ENCODE results near the gene PCGF3. TPM values are rescaled to one million over a fixed set of nuclear protein-coding genes. Genes with fewer than 3 reads are reported as not detected.

The PCGF3 gene
- total and polyA plus RNA-seq, 10 of the 15 experiments (the other 5 are each of a cell fraction or from before 2014, with no cell fraction given) = 2.2 to 43.8 (median 15.9) TPM

GRCh38 chr4:790466-790820, 84.8 kb downstream of the PCGF3 start:
- Histone ChIP-seq H3K9ac (ENCODE audit: control insufficient read depth, insufficient read depth, low read length) (no peak overlapping the region), H3K27me3 (replicated peaks in 1 of 2; ENCODE audit: control insufficient read depth in 2 of 2, insufficient read depth in 2 of 2, low read length in 1 of 2) (peaks cover 2 to 4% of the 10 kb centered on the region in 2 experiments; a peak in 2 of 4 replicates), H3K79me2 (ENCODE audit: control insufficient read depth, insufficient read depth, low read length) (no peaks in the 10 kb centered on the region), H3K27ac (ENCODE audit: control insufficient read depth, insufficient read depth) (no peak overlapping the region), H3K4me3 (no peak overlapping the region), H3K36me3 (ENCODE audit: control insufficient read depth in 2 of 2, insufficient read depth in 2 of 2, low read length in 1 of 2) (no peaks in the 10 kb centered on the region), H4K20me1 (ENCODE audit: control insufficient read depth, insufficient read depth) (no peaks in the 10 kb centered on the region), H3K4me1 (ENCODE audit: control insufficient read depth, insufficient read depth, low read length) (peaks cover 40% of the 10 kb centered on the region), H3K4me2 (ENCODE audit: control insufficient read depth, insufficient read depth) (no peak overlapping the region), H3K9me3 (replicated peaks; ENCODE audit: control insufficient read depth, insufficient read depth, low read length) (no peaks in the 10 kb centered on the region), H2AFZ (ENCODE audit: control insufficient read depth, low read depth, low read length) (no peak overlapping the region)
- ChIA-PET POLR2A (no interaction called here), SMC1A (ENCODE audit: uncharacterized antibody, unreplicated experiment) (no interaction called here), CTCF (no interaction called here), RAD21 (ENCODE audit: unreplicated experiment) (no interaction called here)
- no TSS peak for BruUV-seq (replicated peaks)
- in situ Hi-C loops (cut with MboI) (no loop called here), intact Hi-C loops (cut with micrococcal nuclease; ENCODE audit: unreplicated experiment) (no loop called here)
- FAIRE-seq = no peak
- no peak for ATAC-seq
- DNase-seq (ENCODE audit: low read depth, low spot score) = no peak
- 37% methylated on average over 8 of the region's 8 CpGs for WGBS (ENCODE audit: insufficient coverage, insufficient replicate concordance, low lambda C conversion rate, missing lambda C conversion rate)
- TF ChIP-seq FOS (IDR thresholded peaks at IDR 0.05; ENCODE audit: borderline replicate concordance, extremely low read depth, insufficient read length) (no peak), ZSCAN29 (IDR thresholded peaks at IDR 0.05) (no peak), CBX3 (IDR thresholded peaks at IDR 0.05; ENCODE audit: borderline replicate concordance, low read depth) (no peak), TCF7 (IDR thresholded peaks at IDR 0.05; ENCODE audit: borderline replicate concordance) (no peak), STAT1 (conservative IDR thresholded peaks at IDR 0.05) (no peak), SUPT20H (IDR thresholded peaks at IDR 0.05; ENCODE audit: borderline replicate concordance, control insufficient read depth, low read depth, low read length) (no peak), MYC (IDR thresholded peaks at IDR 0.05; ENCODE audit: insufficient read depth, insufficient read length, insufficient replicate concordance, low read length, severe bottlenecking) (no peak)

GRCh38 chr4:791252-791897, 85.7 kb downstream of the PCGF3 start:
- Histone ChIP-seq H4K20me1 (ENCODE audit: control insufficient read depth, insufficient read depth) (no peaks in the 10 kb centered on the region), H2AFZ (ENCODE audit: control insufficient read depth, low read depth, low read length) (no peak overlapping the region), H3K9ac (ENCODE audit: control insufficient read depth, insufficient read depth, low read length) (no peak overlapping the region), H3K4me3 (no peak overlapping the region), H3K27me3 (replicated peaks in 1 of 2; ENCODE audit: control insufficient read depth in 2 of 2, insufficient read depth in 2 of 2, low read length in 1 of 2) (peaks cover 2 to 3% of the 10 kb centered on the region in 2 experiments; a peak in 2 of 4 replicates), H3K4me1 (ENCODE audit: control insufficient read depth, insufficient read depth, low read length) (peaks cover 41% of the 10 kb centered on the region), H3K36me3 (ENCODE audit: control insufficient read depth in 2 of 2, insufficient read depth in 2 of 2, low read length in 1 of 2) (no peaks in the 10 kb centered on the region), H3K4me2 (ENCODE audit: control insufficient read depth, insufficient read depth) (no peak overlapping the region), H3K27ac (ENCODE audit: control insufficient read depth, insufficient read depth) (no peak overlapping the region), H3K79me2 (ENCODE audit: control insufficient read depth, insufficient read depth, low read length) (no peaks in the 10 kb centered on the region), H3K9me3 (replicated peaks; ENCODE audit: control insufficient read depth, insufficient read depth, low read length) (no peaks in the 10 kb centered on the region)
- in situ Hi-C loops (cut with MboI) = no loop called here
- ChIA-PET POLR2A (no interaction called here), CTCF (no interaction called here), RAD21 (ENCODE audit: unreplicated experiment) (no interaction called here), SMC1A (ENCODE audit: uncharacterized antibody, unreplicated experiment) (no interaction called here)
- FAIRE-seq (no peak), DNase-seq (ENCODE audit: low read depth, low spot score) (no peak), ATAC-seq (no peak)
- BruUV-seq (replicated peaks) = no TSS peak
- intact Hi-C loops (cut with micrococcal nuclease; ENCODE audit: unreplicated experiment) = no loop called here
- TF ChIP-seq ZNF217 (IDR thresholded peaks at IDR 0.05) (no peak), HSF1 (IDR thresholded peaks at IDR 0.05; ENCODE audit: low read depth, low read length) (no peak)
- 63% methylated on average over 22 of the region's 29 CpGs for WGBS (ENCODE audit: insufficient coverage, insufficient replicate concordance, low lambda C conversion rate, missing lambda C conversion rate)

Data from GM12878 (cell line).